Measurements from ENCODE around the gene ZNF844. TPM values are rescaled to one million over a fixed set of nuclear protein-coding genes. Genes with fewer than 3 reads are reported as not detected.
"Not testable (repeated sequence)": the region's sequence is repeated elsewhere in the genome, so short reads cannot be mapped to it uniquely, and the experiment has no call there.

ZNF844 gene
- polyA plus RNA-seq (ENCODE audit: insufficient read length) = 11.1 TPM

- peak; percentile 95 for DNase-seq
These were observed at the start of gene ZNF844 for GRCh38 chr19:12064590-12065538. ZNF844 (plus strand) TSS chr19:12064731; CDS start chr19:12064874, 143 bp downstream.

GRCh38 chr19:12015015-12015752 is 49.3 kb upstream of the ZNF844 start:
- DNase-seq = no peak

- DNase-seq = no peak
These were observed 48.8 kb upstream of the ZNF844 start for GRCh38 chr19:12015753-12016116.

DNA sequence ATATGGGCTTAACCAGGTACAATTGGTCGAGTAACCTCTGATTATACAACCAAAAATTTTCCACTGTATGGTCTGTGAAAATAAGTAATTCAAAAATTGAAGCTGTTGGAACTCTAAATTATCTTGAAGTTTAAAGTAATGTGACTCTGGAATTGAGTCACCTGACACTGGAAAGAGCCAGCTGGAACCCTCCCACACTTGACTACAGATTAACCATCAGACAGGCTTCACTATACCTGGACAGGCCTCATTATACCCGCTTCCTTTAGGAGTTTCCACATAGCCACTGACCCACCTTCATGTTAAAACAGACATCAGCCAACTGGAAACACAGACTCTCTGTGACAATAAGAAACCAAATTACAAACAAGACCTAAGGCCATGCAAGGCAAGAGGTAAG is 30.3 kb upstream of the ZNF844 start:
- DNase-seq = no peak

DNA sequence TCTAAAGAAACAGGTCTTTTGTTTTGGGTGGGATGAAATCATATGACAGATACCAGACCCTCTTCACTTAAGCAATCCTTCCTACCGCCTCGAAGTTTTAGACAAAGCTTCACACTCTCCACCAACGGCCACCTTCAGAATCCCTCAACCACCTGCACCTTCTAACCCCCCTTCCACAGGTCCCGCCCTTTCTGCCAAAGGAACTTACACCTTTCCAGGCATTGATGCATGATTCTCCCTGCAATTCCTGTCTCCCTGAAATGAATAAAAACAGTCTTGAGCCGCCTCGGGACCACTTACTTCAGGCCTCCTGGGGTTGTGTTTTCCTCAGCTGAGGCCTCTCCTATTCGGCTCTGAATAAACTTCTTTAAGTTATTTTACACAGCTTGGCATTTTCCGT is 29.9 kb upstream of the ZNF844 start:
- no peak for DNase-seq

- DNase-seq = peak; percentile 91
These were observed 29.0 kb upstream of the ZNF844 start, which contains the start of gene ZNF433 for GRCh38 chr19:12035220-12036172. ZNF433 (minus strand) TSS chr19:12035679; CDS start chr19:12035539, 140 bp downstream.

DNA sequence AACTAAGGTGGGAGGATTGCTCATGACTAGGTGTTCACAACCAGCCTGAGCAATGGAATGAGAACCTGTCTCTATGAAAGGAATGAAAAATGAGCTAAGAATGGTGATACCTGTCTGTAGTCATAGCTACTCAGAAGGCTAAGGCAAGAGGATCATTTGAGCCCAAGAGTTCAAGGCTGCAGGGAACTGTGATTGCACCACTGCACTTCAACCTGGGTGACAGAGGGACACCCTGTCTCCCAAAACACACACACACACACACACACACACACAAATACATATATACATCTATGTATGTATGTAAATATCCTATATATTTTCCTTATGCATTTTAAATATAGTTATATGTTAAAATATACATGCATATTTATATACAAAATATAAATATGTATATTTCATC is 21.6 kb upstream of the ZNF844 start:
- no peak for DNase-seq

DNA sequence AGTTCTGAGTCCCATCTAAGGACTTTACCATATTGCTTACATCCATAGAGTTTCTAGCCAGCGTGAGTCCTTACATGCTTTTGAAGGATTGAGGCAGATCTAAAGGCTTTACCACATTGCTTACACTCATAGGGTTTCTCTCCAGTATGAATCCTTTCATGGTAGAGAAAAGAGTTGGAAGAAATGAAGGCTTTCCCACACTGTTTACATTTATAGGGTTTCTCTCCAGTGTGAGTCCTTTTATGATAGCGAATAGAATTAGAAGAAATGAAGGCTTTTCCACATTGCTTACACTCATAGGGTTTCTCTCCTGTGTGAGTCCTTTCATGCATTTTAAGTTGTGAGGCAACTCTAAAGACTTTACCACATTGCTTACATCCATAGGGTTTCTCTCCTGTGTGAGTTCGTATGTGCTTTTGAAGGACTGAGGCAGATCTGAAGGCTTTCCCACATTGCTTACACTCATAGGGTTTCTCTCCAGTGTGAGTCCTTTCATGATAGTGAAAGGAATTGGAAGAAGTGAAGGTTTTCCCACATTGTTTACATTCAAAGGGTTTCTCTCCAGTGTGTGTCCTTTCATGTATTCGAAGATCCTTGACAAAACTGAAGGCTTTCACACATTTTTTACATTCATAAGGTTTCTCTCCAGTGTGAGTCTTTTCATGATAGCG is 20.6 kb upstream of the ZNF844 start:
- no peak for DNase-seq

- DNase-seq = no peak
These were observed 16.7 kb upstream of the ZNF844 start for GRCh38 chr19:12047868-12048267.

GRCh38 chr19:12052091-12052496 is 12.4 kb upstream of the ZNF844 start:
- no peak for DNase-seq

GRCh38 chr19:12052497-12053169 is 11.9 kb upstream of the ZNF844 start, which contains the start of gene ZNF878:
ZNF878 (minus strand) TSS chr19:12052961; CDS start chr19:12052801, 160 bp downstream.
- DNase-seq = peak; percentile 85

GRCh38 chr19:12055784-12056183 is 8.7 kb upstream of the ZNF844 start:
- DNase-seq = no peak

GRCh38 chr19:12075538-12076139 is 11.1 kb downstream of the ZNF844 start:
- DNase-seq = no peak

DNA sequence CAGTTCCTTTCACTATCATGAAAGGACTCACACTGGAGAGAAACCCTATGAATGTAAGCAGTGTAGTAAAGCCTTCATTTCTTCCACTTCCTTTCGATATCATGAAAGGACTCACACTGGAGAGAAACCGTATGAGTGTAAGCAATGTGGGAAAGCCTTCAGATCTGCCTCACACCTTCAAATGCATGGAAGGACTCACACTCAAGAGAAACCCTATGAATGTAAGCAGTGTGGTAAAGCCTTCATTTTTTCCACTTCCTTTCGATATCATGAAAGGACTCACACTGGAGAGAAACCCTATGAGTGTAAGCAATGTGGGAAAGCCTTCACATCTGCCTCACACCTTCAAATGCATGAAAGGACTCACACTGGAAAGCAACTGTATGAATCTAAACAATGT is 11.8 kb downstream of the ZNF844 start:
- not testable (repeated sequence) for DNase-seq

DNA sequence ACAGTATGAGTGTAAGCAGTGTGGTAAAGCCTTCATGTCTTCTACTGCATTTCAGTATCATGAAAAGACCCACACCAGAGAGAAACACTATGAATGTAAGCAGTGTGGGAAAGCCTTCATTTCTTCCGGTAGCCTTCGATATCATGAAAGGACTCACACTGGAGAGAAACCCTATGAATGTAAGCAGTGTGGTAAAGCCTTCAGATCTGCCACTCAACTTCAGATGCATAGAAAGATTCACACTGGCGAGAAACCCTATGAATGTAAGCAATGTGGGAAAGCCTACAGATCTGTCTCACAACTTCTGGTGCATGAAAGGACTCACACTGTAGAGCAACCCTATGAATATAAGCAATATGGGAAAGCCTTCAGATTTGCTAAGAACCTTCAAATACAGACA is 12.8 kb downstream of the ZNF844 start:
- DNase-seq = no peak

GRCh38 chr19:12083336-12083735 is 18.8 kb downstream of the ZNF844 start:
- not testable (repeated sequence) for DNase-seq

DNA sequence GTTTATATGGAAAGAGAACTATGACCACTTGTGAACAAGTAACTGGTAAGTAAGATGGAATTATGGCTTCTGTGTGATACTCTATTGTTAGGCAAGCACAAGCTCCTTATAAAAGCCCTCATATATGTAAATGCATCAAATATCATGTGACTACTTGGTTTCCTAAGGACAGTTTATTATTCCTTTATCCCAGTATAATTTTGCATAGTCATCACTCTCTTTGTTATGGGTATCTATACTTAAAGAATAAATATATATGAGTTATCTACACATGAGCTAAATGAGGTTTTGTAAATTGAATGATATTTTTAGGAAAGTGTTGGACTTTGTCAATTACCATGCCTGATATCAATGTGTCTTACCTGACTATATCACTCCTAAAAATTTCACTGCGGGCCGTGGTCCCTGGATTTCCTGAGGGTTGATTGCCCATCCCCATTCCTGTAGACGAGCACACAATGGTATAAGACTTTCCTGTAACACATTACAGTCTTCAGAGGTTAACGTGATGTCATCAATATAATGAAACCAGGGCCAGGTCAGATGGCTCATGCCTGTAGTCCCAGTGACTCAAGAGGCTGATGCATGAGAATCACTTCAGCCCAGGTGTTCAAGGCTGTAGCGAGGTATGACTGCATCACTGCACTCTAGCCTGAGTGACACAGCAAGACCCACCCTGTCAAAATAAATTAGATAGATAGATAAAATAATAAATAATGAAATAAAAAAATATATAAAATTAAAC is 20.7 kb downstream of the ZNF844 start:
- DNase-seq = no peak

- peak; percentile 73 for DNase-seq
These were observed 26.3 kb downstream of the ZNF844 start for GRCh38 chr19:12090807-12091206.

- DNase-seq = peak; percentile 92
These were observed 27.7 kb downstream of the ZNF844 start for GRCh38 chr19:12092065-12092867.

Measured in hindlimb muscle (tissue), 1 donor.